ENCODE results near the gene ASMTL.
A peak's percentile ranks its signal among the peaks of the same experiment; 100 is the strongest.
"Not testable (repeated sequence)": the region's sequence is repeated elsewhere in the genome, so short reads cannot be mapped to it uniquely, and the experiment has no call there.

Gene ASMTL

GRCh38 chrX:1405769-1406168 is 46.9 kb downstream of the ASMTL start:
- not testable (repeated sequence) for DNase-seq (ENCODE audit: low read depth in 2 of 2, low spot score in 1 of 2)

GRCh38 chrX:1403867-1404266 is 48.8 kb downstream of the ASMTL start:
- DNase-seq (ENCODE audit: low read depth in 2 of 2, low spot score in 1 of 2): not testable (repeated sequence)

GRCh38 chrX:1403228-1403627 is 49.5 kb downstream of the ASMTL start:
- DNase-seq (ENCODE audit: low read depth in 2 of 2, low spot score in 1 of 2): no peak

GRCh38 chrX:1401611-1402430 is 50.9 kb downstream of the ASMTL start:
- DNase-seq (ENCODE audit: low read depth in 2 of 2, low spot score in 1 of 2): no peak

GRCh38 chrX:1400742-1401471 is 51.8 kb downstream of the ASMTL start:
- DNase-seq (ENCODE audit: low read depth in 2 of 2, low spot score in 1 of 2): no peak

GRCh38 chrX:1400049-1400448 is 52.7 kb downstream of the ASMTL start:
- no peak for DNase-seq (ENCODE audit: low read depth in 2 of 2, low spot score in 1 of 2)

- DNase-seq (ENCODE audit: low read depth in 2 of 2, low spot score in 1 of 2): no peak
Measured at GRCh38 chrX:1398431-1399340, 54.0 kb downstream of the ASMTL start.

- DNase-seq (ENCODE audit: low read depth in 2 of 2, low spot score in 1 of 2): no peak
Measured at GRCh38 chrX:1397441-1398270, 55.1 kb downstream of the ASMTL start.

GRCh38 chrX:1397001-1397400 is 55.7 kb downstream of the ASMTL start:
- DNase-seq (ENCODE audit: low read depth in 2 of 2, low spot score in 1 of 2): no peak

GRCh38 chrX:1395646-1396216 is 57.0 kb downstream of the ASMTL start:
- no peak for DNase-seq (ENCODE audit: low read depth in 2 of 2, low spot score in 1 of 2)

GRCh38 chrX:1394731-1395501 is 57.8 kb downstream of the ASMTL start:
- no peak for DNase-seq (ENCODE audit: low read depth in 2 of 2, low spot score in 1 of 2)

GRCh38 chrX:1393871-1394615 is 58.7 kb downstream of the ASMTL start:
- no peak for DNase-seq (ENCODE audit: low read depth in 2 of 2, low spot score in 1 of 2)

- DNase-seq (ENCODE audit: low read depth in 2 of 2, low spot score in 1 of 2): no peak
Measured at GRCh38 chrX:1392376-1393068, 60.2 kb downstream of the ASMTL start.

GRCh38 chrX:1391707-1392375 is 60.9 kb downstream of the ASMTL start, which contains the start of gene SLC25A6:
Gene SLC25A6 (minus strand): TSS chrX:1392113. CDS start chrX:1392009, 104 bp downstream.
- peak; percentile 99 for DNase-seq (ENCODE audit: low read depth in 2 of 2, low spot score in 1 of 2)

GRCh38 chrX:1391370-1391706 is 61.4 kb downstream of the ASMTL start:
- DNase-seq (ENCODE audit: low read depth in 2 of 2, low spot score in 1 of 2): peak in 1 of 2 donors; percentile 83

GRCh38 chrX:1390621-1391369 is 61.9 kb downstream of the ASMTL start:
- DNase-seq (ENCODE audit: low read depth in 2 of 2, low spot score in 1 of 2): no peak

- DNase-seq (ENCODE audit: low read depth in 2 of 2, low spot score in 1 of 2): no peak
Measured at GRCh38 chrX:1389993-1390285, 62.8 kb downstream of the ASMTL start.

Measured in stimulated activated CD8-positive, alpha-beta memory T cell treated with anti-CD3 and anti-CD28 coated beads, Interleukin-4, amount 100 ng/mL, for 4 hours (primary cell).